GM21360 (cell line): ENCODE results near the gene B9D1.

ENCODE experiments used
- ATAC-seq: cut with Tn5 transposase; IDR thresholded peaks from one replicate; pipeline ENCODE4 v1.9.1; 2021; ENCODE audit warnings: mild to moderate bottlenecking, moderate library complexity; ENCODE audit not compliant: unreplicated experiment

Gene B9D1

GRCh38 chr17:19307521-19307920 is 55.0 kb downstream of the B9D1 start:
- no peak for ATAC-seq

DNA sequence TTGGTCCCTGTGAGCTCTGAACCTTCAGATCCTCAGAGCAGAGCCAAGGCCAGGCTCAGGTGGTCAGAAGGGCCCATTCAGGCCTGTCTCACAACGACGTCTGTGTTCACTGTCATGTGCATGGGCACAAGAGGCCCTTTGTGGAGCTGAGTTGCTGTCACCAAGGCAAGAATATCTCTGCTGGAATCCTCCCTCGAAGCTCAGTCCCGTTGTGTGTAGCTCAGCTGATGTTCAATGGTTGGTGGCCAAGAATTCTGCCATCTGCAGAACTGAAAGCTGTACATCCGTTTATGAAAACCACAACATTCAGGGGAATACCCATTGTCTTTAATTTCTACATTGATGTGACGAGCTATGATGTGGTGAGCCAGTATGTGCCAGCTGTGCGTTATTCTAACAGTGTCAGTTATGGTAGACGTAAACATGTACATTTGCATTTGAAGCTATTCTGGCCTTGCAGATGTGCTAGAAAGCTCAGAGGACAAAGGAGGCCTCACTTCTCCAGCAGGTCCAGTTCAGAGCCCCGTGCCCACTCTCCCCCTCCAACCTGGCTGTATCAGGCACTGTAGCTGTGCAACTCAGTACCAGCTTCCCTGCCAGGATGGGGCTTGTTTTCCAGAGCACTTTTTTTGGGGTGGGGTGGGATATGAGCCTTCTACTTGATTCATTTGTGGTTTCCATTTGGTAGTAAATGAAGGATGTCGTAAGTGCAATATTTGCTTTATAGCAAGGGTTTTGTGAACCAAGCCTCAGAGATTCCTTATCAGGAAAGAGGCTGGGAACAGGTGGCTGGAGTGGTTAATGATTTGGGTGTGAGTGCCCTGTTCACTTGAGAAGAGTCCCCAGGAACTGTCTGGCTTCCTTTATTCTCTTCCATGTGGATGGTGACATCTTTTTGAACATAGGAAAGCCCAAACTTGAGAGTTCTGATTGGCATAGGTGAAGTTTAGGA is 56.1 kb downstream of the B9D1 start:
- ATAC-seq, result peak; percentile 68

DNA sequence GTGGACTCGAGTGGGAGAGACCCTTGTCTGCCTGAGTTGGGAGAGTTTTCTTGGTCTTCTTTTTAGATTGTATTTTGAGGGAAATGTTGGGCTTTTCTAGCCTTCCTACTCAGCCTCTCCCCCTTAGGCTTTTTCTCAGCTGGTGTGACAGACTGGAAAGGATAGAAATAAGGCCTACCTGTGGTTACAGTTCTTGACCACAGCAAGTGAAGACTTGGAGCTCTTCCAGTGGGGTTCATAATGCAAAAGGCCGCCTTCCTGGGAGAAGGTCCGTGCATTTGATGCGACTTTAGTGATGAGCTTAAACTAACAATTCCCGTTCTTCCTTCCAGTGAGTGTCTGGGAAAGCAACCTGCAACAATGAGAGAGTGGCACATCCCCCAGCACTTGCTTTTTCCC is 56.8 kb downstream of the B9D1 start:
- no peak for ATAC-seq

DNA sequence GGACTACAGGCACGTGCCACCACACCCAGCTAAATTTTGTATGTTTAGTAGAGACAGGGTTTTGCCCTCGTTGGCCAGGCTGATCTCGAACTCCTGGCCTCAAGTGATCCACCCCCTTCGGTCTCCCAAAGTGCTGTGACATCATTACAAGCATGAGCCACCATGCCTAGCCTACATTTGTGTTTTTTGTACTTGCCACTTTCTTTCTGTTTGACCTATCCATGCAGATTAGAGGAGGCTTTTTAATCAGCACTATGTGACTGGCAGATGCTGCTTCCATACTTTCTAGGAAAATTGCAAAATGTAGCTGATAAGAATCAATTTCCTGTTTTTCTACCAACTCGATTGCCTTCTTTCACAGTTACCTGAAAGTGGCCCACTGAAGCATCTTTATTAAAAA is 57.3 kb downstream of the B9D1 start:
- no peak for ATAC-seq

GRCh38 chr17:19304751-19305150 is 57.8 kb downstream of the B9D1 start:
- no peak for ATAC-seq

- no peak for ATAC-seq
Measured at GRCh38 chr17:19304209-19304608, 58.3 kb downstream of the B9D1 start.

DNA sequence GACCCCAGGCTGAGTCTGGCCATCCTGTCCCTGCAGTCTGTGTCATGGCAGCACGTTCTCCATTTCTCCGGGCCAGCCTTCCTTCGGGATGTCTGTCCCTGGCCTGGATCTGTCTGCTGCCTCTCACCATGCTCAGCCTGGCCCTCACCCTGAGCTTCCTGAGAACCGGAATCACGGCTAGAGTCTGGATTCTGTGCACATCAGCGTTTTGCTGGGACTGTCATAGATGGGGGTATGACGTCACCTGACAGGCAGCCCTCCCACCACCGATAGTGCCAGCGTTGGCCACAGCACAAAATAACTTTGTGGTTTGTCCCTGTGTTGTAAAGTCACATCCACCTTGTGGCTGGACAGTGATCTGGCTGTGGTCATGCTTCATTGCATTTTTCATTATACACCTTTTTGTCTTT is 59.2 kb downstream of the B9D1 start:
- no peak for ATAC-seq

GRCh38 chr17:19302791-19303331 is 59.7 kb downstream of the B9D1 start:
- no peak for ATAC-seq

DNA sequence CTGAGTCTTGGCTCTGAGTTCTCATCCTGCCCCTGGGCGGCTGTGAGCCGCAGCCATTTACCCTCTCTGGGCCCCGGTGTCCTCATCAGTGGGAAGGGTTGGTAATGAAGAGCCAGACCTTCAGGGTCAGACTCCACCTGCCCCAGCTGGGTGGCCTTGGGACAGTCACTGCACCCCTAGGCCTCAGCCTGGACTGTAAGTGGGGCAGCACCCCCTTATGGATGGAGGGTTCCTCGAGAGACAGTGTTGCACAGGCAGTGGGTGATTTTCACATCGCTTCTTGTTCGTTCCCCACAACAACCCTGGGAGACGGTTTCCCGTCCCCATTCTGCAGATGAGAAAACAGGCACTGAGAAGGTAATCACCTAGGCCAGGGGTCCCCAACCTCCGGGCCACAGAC is 60.5 kb downstream of the B9D1 start:
- no peak for ATAC-seq

DNA sequence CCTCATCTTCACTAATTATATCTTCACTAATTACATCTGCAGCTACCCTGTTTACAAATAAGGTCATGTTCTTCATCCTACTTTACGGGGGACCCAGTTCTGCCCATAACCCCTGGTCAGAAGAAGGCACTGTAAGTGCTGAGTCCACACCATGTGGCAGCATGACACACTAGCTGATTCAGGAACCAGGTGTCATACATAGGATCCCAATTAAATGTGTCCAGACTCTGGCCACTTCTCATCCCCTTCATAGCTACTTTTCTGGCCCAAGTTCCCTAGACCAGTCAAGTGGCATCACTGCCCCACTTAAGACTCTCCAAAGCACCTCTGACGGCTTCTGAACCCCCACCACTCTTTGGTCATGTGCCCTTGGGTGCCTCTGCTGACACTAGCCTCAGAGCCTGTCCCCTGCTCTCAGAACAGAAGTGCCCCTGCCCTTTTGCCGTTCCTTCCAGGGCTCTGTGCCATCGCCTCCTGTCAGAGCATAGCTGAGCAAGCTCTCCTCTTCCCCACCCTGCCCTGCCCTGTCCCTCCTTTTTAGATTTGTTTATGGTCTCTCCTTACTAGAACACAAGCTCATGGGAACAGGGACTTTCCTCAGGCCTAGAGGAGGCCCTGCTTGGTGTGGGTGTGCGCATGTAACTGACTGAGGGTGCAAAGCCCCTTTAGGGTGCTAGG is 61.1 kb downstream of the B9D1 start:
- no peak for ATAC-seq

- ATAC-seq, result no peak
Measured at GRCh38 chr17:19299866-19300265, 62.7 kb downstream of the B9D1 start.

DNA sequence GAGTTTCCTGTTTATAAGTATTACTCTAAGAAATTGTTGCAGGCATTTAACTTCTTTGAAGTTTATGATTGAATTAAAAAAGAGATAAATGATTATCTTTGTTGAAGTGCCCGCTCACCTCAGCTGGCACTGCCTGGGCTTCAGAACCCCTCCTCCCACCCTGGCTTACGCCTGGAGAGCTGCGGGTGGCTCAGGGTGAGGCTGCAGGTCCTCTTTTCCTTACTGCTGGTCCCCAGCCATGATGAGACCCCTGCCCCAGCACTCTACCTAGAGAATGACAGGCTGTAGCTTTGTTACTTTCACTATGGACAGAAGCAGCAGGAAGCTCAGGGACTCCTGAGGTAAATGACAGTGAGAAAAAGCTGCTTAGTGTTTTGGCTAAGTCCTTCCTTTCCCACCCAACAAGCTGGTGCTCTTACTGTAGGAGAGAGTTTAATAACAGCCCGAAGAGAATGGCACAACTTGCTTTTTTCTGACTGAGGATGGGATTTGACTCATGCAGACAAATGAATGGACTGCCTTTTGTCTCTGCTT is 63.2 kb downstream of the B9D1 start:
- no peak for ATAC-seq

DNA sequence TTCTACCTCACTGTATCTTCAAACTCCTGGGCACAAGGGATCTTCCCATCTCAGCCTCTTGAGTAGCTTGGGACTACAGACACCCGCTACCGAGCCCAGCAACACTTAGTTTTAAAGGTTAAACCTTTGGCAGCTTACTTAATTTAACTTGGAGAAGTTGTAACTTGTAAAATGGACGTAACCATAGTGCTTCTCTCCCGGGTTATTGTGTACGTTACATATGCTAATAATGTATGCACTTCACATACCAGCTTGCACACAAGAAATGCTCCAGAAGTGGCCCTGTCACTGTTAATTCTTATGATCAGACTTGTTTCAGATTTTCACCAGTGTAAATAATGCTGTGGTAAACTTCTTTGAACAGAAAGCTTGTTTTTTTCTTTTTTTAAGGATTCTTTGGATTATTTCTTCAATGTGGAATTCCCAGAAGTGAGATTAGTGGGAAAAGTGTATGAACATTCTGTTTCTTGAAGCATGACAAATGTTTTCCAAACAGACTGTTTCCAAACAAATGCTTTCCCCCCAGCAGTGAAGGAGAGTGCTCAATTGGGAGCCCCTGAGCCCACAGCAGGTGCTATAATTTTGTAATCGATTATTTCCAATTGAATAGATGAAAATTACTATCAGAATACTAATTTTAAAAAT is 63.8 kb downstream of the B9D1 start:
- no peak for ATAC-seq

DNA sequence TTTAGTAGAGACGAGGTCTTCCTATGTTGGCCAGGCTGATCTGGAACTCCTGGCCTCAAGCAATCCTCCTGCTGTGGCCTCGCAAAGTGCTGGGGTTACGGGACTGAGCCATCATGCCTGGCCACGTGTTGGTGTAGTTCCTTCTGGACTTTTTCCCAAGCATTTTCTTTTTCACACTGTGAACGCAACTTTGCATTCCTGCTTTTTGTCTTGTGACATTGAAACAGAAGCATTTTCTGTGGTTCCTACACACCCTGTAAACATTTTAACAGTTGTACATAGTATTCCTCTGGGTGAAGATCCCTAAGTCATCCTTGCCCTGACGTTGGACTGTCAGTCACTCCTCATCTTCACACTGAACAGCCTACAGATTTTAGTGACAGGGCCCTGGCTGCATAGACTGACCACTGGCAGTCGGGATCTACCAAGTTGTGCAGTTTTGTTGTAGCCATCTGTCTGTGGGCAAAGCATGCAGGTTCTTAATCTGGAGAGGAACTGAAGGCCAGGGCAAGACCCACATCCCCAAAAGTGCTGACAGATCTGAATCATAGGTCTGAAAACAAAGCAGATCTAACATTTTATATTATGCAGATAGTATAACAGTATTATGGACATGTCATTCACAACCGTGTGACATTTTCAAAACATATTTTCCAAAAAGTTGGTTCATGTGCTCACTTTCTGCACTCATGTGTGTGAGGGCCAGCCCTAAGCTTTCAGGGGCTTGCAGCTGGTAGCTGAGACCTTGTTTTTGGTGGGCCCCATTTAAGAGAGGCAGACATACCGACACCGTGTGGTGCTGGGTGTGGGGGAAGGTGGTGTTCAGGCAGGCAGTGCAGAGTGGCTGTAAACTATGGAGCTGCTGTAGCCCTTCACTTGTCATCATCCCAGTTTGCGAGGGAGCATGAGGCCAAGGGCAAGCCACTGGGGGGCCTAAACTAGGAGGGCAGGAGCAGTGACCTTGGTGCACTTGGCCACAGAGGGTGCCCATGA is 65.4 kb downstream of the B9D1 start:
- ATAC-seq, result no peak

DNA sequence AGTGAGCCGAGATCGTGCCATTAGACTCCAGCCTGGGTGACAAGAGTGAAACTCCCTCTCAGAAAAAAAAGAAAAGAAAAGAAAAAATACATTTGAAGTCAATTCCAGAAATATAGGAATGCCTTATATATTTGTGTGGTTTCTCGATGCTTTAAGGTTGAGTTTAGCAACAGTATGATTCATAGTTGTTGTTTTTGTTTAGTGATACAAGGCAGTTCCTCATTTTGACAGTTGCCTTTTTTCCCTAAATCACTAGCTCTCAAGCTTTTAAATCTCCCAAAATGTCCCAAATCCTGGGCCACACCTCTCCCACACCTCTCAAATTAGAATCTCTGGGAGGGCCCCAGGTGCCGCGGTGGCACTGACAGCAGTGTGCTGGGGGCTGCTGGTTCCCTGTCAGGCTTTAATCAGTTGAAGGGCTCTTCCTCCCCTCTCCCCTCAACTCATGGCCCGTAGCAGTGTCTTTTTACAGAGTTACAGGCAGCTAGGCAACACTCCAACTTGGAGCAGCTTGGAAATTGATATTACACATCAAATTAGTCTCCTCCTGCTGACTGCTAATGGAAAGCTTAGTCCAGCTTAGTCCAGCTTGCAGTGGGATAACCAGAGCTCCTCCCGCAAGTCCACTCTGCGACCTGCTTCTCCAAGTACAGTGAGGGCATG is 66.9 kb downstream of the B9D1 start:
- no peak for ATAC-seq

DNA sequence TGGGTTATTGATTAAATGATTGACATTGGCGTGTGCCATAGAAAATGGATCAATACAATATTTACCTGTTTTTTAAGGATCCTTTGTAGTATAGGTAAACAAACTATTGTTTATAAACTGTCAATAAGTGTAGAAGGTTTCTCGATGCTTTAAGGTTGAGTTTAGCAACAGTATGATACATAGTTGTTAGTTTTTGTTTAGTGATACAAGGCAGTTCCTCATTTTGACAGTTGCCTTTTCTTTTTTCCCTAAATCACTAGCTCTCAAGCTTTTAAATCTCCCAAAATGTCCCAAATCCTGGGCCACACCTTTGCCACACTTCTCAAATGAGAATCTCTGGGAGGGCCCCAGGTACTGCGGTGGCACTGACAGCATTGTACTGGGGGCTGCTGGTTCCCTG is 68.1 kb downstream of the B9D1 start:
- no peak for ATAC-seq
